ENCODE data around the gene FANK1. TPM values are rescaled to one million over a fixed set of nuclear protein-coding genes. Genes with fewer than 3 reads are reported as not detected.
A peak's percentile ranks its signal among the peaks of the same experiment; 100 is the strongest.

The FANK1 gene
- total and polyA plus RNA-seq, 3 experiments from 2014 or later = 0.44 to 0.66 TPM; not detected in 1

DNA sequence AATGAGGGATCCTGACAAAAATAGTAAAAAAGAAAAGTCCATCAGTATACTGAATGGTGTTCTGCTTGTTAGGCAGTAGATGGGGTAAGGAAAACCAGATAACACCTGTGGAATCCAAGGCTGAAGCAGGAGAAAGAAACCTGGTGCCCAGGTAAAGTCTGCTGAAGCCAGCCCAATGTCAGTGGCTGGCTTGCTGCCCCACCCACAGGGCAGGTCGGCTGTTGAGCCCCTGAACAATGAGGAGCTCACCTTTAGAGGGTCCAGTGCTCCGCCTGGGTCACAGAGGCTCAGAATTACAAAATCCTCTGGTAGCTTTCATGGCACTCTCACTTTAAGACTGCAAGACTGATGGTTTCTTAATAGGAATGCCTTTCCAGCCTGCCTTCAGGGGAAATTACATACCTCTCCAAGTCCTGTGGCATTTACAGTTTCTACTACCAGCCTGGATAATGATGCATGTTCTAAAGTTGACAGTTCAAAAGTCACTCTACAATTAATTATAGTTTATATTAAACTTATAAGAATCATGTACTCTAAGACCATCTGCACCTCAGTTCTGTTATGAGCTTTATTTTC is 39.1 kb upstream of the FANK1 start:
- Mint-ChIP-seq H3K4me1 (no peaks in the 10 kb centered on the region), H3K4me3 (no peak overlapping the region), H3K27me3 (no peaks in the 10 kb centered on the region), H3K27ac (no peak overlapping the region), H3K9me3 (no peaks in the 10 kb centered on the region), H3K36me3 (peaks cover 0 to 20% (median 0%) of the 10 kb centered on the region in 3 donors)
- no peak overlapping the region for H3K4me3 ChIP-seq (ENCODE audit: low read length)
- no peak overlapping the region for H3K27ac ChIP-seq (ENCODE audit: low read depth, low read length)
- H3K9me3 ChIP-seq (ENCODE audit: low read length) = no peaks in the 10 kb centered on the region
- H3K27me3 ChIP-seq (ENCODE audit: insufficient read depth, low read length, poor library complexity, severe bottlenecking) = no peaks in the 10 kb centered on the region
- no peak for DNase-seq
- no peaks in the 10 kb centered on the region for H3K4me1 ChIP-seq (ENCODE audit: insufficient read depth, low read length)
- CTCF ChIA-PET = interaction anchor here (1.2 kb wide), 1 partner anchor 12 kb away, joined by 3 read pairs; no protein-coding TSS in a partner anchor
- POLR2A ChIA-PET = no interaction called here
- no peaks in the 10 kb centered on the region for H3K36me3 ChIP-seq (ENCODE audit: insufficient read depth, low read length)

DNA sequence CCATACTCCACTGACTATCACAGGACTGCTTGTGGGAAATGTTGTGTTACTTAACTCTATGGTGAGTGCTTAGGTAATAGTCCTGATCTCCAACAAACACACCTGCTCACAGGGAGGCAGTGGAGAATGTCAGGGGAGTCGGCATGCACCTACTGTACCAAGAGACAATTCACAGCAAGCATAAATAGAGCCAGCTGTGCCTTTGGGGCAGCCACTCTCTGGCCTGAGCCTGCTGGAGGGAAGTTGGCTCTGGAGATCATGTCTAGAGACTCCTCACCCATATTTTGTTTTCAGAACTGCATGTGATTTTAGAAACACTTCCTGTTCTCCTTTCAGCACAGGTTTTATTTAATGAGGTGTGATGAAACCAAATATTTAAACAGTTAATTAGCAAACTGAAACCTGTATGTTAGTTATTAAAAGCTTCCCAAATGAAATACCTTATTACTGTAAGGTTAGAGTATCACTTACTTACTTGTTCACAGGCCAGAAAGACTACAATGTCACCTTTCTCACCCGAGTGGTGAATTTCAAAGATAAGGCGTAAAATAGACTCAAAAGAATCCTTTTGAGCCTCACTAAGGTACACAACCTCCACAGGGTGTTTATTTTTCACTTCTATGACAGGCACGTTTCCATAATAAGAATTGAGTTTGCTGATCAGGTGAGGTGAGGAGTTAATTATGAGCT is 37.1 kb upstream of the FANK1 start:
- Histone ChIP-seq H3K27me3 (ENCODE audit: insufficient read depth, low read length, poor library complexity, severe bottlenecking) (no peaks in the 10 kb centered on the region), H3K36me3 (ENCODE audit: insufficient read depth, low read length) (no peaks in the 10 kb centered on the region), H3K27ac (ENCODE audit: low read depth, low read length) (no peak overlapping the region), H3K9me3 (ENCODE audit: low read length) (no peaks in the 10 kb centered on the region), H3K4me1 (ENCODE audit: insufficient read depth, low read length) (no peaks in the 10 kb centered on the region), H3K4me3 (ENCODE audit: low read length) (no peak overlapping the region)
- peaks cover 0 to 7% (median 1%) of the 10 kb centered on the region in 3 donors for H3K36me3 Mint-ChIP-seq
- no peaks in the 10 kb centered on the region for H3K9me3 Mint-ChIP-seq
- no peaks in the 10 kb centered on the region for H3K27me3 Mint-ChIP-seq
- H3K4me1 Mint-ChIP-seq = no peaks in the 10 kb centered on the region
- POLR2A ChIA-PET = no interaction called here
- H3K27ac Mint-ChIP-seq = no peak overlapping the region
- no peak for DNase-seq
- no peak overlapping the region for H3K4me3 Mint-ChIP-seq
- CTCF ChIA-PET = interaction anchor here (1.6 kb wide), 1 partner anchor 14 kb away, joined by 3 read pairs; no protein-coding TSS in a partner anchor

DNA sequence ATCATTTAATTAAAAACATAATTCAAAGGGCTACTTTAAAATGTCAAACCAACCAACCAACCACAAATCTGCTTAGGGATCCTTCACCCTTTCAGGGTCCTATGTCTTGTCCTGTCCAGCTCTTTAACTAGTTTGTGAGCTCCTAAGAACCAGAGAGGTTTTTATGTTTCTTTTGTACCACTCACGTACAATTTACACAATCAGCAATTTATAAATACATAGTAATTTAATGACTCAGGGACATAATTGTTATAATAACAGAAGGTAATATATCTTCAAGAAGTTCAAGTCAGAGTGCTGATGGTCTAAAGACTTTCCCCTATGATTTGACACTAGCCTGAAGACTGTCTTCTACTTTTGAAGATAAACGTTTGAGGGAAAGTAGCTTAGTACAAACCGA is 31.2 kb upstream of the FANK1 start:
- Mint-ChIP-seq H3K27me3 (no peaks in the 10 kb centered on the region), H3K36me3 (peaks cover 0 to 15% (median 1%) of the 10 kb centered on the region in 3 donors), H3K4me3 (no peak overlapping the region), H3K9me3 (no peaks in the 10 kb centered on the region), H3K27ac (no peak overlapping the region), H3K4me1 (no peaks in the 10 kb centered on the region)
- no peaks in the 10 kb centered on the region for H3K9me3 ChIP-seq (ENCODE audit: low read length)
- no peaks in the 10 kb centered on the region for H3K36me3 ChIP-seq (ENCODE audit: insufficient read depth, low read length)
- no peak overlapping the region for H3K4me3 ChIP-seq (ENCODE audit: low read length)
- CTCF ChIA-PET = no interaction called here
- H3K27me3 ChIP-seq (ENCODE audit: insufficient read depth, low read length, poor library complexity, severe bottlenecking) = no peaks in the 10 kb centered on the region
- H3K27ac ChIP-seq (ENCODE audit: low read depth, low read length) = no peak overlapping the region
- no peaks in the 10 kb centered on the region for H3K4me1 ChIP-seq (ENCODE audit: insufficient read depth, low read length)
- DNase-seq = no peak
- POLR2A ChIA-PET = no interaction called here

DNA sequence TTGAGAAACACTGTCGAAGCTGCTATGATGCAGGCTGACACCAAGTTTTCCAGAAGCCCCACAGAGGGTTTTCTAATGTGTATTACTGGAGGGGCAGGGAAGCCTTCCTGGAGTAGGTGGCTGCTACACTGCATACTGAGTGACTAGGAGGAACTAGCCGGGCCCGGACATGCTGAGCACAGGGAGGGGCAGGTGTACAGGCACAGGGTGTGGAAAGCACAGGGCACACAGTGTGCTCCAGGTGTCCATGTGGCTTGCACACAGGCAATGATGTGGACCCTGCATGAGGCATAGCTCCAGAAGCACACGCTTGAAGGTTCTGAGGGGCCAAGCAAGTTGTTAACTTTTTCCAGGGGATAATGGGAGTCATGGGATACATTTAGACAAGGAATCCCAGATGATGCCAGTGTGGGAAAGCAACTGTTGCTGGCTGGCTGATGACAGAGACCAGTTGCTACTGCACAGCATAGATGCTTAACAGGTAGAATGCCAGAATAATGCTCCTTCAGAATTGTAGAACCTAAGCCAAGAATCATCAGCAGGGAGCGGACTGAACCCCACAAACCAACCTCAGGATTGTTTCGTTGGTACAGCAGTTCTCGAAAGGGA is 29.8 kb upstream of the FANK1 start:
- no peaks in the 10 kb centered on the region for H3K27me3 ChIP-seq (ENCODE audit: insufficient read depth, low read length, poor library complexity, severe bottlenecking)
- no peak overlapping the region for H3K4me3 ChIP-seq (ENCODE audit: low read length)
- no peaks in the 10 kb centered on the region for H3K9me3 ChIP-seq (ENCODE audit: low read length)
- Mint-ChIP-seq H3K4me1 (no peaks in the 10 kb centered on the region), H3K9me3 (no peaks in the 10 kb centered on the region), H3K4me3 (no peak overlapping the region), H3K27me3 (no peaks in the 10 kb centered on the region), H3K36me3 (peaks cover 0 to 15% (median 1%) of the 10 kb centered on the region in 3 donors), H3K27ac (peak overlapping the region in 1 of 8 donors; percentile 9)
- DNase-seq = no peak
- H3K4me1 ChIP-seq (ENCODE audit: insufficient read depth, low read length) = no peaks in the 10 kb centered on the region
- H3K36me3 ChIP-seq (ENCODE audit: insufficient read depth, low read length) = no peaks in the 10 kb centered on the region
- POLR2A ChIA-PET = no interaction called here
- CTCF ChIA-PET = no interaction called here
- H3K27ac ChIP-seq (ENCODE audit: low read depth, low read length) = no peak overlapping the region

DNA sequence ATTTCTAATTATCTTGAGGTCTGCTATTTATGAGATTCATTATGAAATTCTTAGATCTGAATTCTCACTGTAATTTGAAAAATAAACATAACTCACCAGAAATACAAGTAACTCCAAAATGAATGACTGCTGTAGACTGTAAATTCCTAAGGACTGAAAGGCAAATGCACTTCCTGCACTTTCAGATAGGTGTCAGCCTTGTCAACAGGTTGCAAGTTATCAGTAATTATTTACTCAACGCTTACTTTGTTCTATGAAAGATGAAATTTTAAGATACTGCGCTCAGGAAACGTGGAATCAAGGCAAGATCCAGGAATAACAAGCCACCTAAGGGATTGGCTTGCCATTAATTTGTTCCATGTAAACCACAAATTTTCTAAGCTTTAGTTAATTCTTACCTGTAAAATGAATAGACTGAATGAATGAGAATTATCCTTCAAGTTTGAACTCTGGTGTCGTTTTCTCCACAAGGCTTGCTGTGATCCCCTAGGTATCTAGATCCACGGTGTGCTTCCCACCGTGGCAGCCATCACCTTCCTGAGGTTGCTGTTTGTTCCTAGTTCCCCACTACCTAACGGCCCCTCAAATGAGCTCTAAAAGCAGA is 27.9 kb upstream of the FANK1 start:
- POLR2A ChIA-PET = no interaction called here
- no peak overlapping the region for H3K27ac ChIP-seq (ENCODE audit: low read depth, low read length)
- no peaks in the 10 kb centered on the region for H3K27me3 Mint-ChIP-seq

DNA sequence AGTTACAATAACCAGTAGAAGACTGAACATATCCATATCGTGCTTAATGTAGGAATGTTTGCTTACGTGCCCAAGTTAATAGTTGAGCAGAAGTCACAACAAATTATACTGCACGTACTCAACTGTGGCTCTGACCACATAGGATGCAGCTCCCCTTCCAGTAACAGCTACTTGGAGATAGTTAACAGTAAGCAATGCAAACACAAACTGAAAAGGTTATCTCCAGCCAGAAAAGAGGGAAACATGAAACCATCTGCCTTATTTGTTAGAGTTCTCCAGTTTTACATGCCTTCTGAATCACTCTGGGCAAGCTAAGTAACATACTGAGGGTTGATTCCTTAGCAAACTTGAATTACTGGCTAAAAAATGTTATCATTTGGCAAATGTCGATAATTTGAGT is 25.0 kb upstream of the FANK1 start:
- H3K27me3 ChIP-seq (ENCODE audit: insufficient read depth, low read length, poor library complexity, severe bottlenecking) = no peaks in the 10 kb centered on the region
- H3K9me3 ChIP-seq (ENCODE audit: low read length) = no peaks in the 10 kb centered on the region
- ChIA-PET POLR2A (no interaction called here), CTCF (no interaction called here)
- Mint-ChIP-seq H3K4me1 (no peaks in the 10 kb centered on the region), H3K9me3 (peaks cover 0 to 7% (median 5%) of the 10 kb centered on the region in 5 donors), H3K36me3 (peaks cover 3 to 14% (median 10%) of the 10 kb centered on the region in 3 donors), H3K4me3 (no peak overlapping the region), H3K27ac (no peak overlapping the region), H3K27me3 (no peaks in the 10 kb centered on the region)
- no peak overlapping the region for H3K4me3 ChIP-seq (ENCODE audit: low read length)
- no peaks in the 10 kb centered on the region for H3K36me3 ChIP-seq (ENCODE audit: insufficient read depth, low read length)
- H3K4me1 ChIP-seq (ENCODE audit: insufficient read depth, low read length) = no peaks in the 10 kb centered on the region
- DNase-seq = no peak
- H3K27ac ChIP-seq (ENCODE audit: low read depth, low read length) = no peak overlapping the region

More for the DNA sequence above, 27.9 kb upstream of the FANK1 start:
- Mint-ChIP-seq H3K9me3 (no peaks in the 10 kb centered on the region), H3K4me1 (no peaks in the 10 kb centered on the region), H3K27ac (peak overlapping the region in 2 of 8 donors; percentile 6 to 41), H3K4me3 (no peak overlapping the region), H3K36me3 (peaks cover 0 to 15% (median 1%) of the 10 kb centered on the region in 3 donors)
- H3K9me3 ChIP-seq (ENCODE audit: low read length) = no peaks in the 10 kb centered on the region
- no peaks in the 10 kb centered on the region for H3K36me3 ChIP-seq (ENCODE audit: insufficient read depth, low read length)
- H3K4me1 ChIP-seq (ENCODE audit: insufficient read depth, low read length) = no peaks in the 10 kb centered on the region
- CTCF ChIA-PET = interaction anchor here (1.0 to 1.1 kb wide), 2 partner anchors 11 to 14 kb away, joined by 3 to 5 read pairs; no protein-coding TSS in a partner anchor
- H3K4me3 ChIP-seq (ENCODE audit: low read length) = no peak overlapping the region
- peak in 1 of 5 donors; percentile 21 for DNase-seq
- no peaks in the 10 kb centered on the region for H3K27me3 ChIP-seq (ENCODE audit: insufficient read depth, low read length, poor library complexity, severe bottlenecking)

DNA sequence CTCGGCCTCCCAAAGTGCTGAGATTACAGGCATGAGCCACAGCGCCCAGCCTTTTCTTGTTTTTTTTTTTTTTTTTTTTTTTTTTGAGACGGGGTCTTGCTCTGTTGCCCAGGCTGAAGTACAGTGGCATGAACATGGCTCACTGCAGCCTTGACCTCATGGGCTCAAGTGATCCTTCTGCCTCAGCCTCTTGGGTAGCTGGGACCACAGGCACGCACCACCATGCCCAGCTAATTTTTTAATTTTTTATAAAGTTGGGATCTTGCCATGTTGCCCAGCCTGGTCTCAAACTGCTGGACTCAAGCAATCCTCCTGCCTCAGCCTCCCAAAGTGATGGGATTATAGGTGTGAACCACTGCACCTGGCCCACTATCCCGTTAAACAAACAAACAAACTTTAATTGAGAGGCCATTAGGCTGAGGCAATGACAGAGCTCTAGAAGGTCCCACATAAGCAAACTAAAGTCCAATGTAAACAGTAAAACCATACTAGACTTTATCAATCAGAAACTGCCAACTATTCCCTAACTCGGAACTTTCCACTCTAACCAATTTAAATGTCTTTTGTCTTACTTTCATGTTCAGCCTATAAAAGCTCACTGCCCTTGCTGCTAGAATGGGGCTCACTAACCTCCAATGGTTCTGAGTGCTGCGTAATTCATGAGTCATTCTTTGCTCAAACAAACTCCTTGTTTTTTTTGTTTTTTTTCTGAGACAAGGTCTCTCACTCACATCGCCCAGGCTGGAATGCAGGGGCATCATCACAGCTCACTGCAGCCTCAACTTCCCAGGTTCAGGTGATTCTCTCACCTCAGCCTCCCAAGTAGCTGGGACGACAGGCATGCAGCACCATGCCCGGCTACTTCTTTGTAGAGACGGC is 17.2 kb upstream of the FANK1 start:
- ChIA-PET POLR2A (no interaction called here), CTCF (no interaction called here)
- no peaks in the 10 kb centered on the region for H3K4me1 Mint-ChIP-seq
- Histone ChIP-seq H3K36me3 (ENCODE audit: insufficient read depth, low read length) (no peaks in the 10 kb centered on the region), H3K9me3 (ENCODE audit: low read length) (no peaks in the 10 kb centered on the region), H3K4me3 (ENCODE audit: low read length) (no peak overlapping the region), H3K27ac (ENCODE audit: low read depth, low read length) (no peak overlapping the region), H3K27me3 (ENCODE audit: insufficient read depth, low read length, poor library complexity, severe bottlenecking) (no peaks in the 10 kb centered on the region), H3K4me1 (ENCODE audit: insufficient read depth, low read length) (no peaks in the 10 kb centered on the region)
- peaks cover 1 to 12% (median 9%) of the 10 kb centered on the region in 5 donors for H3K9me3 Mint-ChIP-seq
- no peak overlapping the region for H3K27ac Mint-ChIP-seq
- no peak for DNase-seq
- peaks cover 3 to 30% (median 13%) of the 10 kb centered on the region in 3 donors for H3K36me3 Mint-ChIP-seq
- peaks cover 0 to 4% of the 10 kb centered on the region in 2 donors for H3K27me3 Mint-ChIP-seq
- no peak overlapping the region for H3K4me3 Mint-ChIP-seq

Data from CD8-positive, alpha-beta memory T cell (primary cell).